ENCODE data around the gene PYM1. TPM values are rescaled to one million over a fixed set of nuclear protein-coding genes. Genes with fewer than 3 reads are reported as not detected.

PYM1 gene
- total and polyA plus RNA-seq, 2 of the 13 experiments (the other 11 are each of a cell fraction or from before 2014, with no cell fraction given): 44.0 to 51.8 TPM

GRCh38 chr12:55974308-55974730 is 46.6 kb upstream of the PYM1 start (continued):
- TF ChIP-seq ZNF710 (CRISPR knock-in tag; IDR thresholded peaks at IDR 0.05; ENCODE audit: borderline replicate concordance): no peak
- no peak for TF ChIP-seq ZFYVE20 (CRISPR knock-in tag; IDR thresholded peaks at IDR 0.05; ENCODE audit: borderline replicate concordance, low read depth)
- no peak for TF ChIP-seq CHD4 (IDR thresholded peaks at IDR 0.05; ENCODE audit: borderline replicate concordance, low read length)
- no peak for TF ChIP-seq YY1 (IDR thresholded peaks at IDR 0.05; ENCODE audit: insufficient read depth, insufficient replicate concordance, low read depth, low read length)
- TF ChIP-seq SNAPC4 (CRISPR knock-in tag; IDR thresholded peaks at IDR 0.05): 0 out of 2 replicates have a peak, but pooled peaks have one; percentile 7
- no peak for TF ChIP-seq NRL (CRISPR knock-in tag; IDR thresholded peaks at IDR 0.05; ENCODE audit: borderline replicate concordance)
- TF ChIP-seq SIN3A (IDR thresholded peaks at IDR 0.05; ENCODE audit: borderline replicate concordance, low read depth, low read length): peak; percentile 9; the same call in 1 of the 2 replicates
- no peak for TF ChIP-seq ZNF12 (CRISPR knock-in tag; IDR thresholded peaks at IDR 0.05)
- TF ChIP-seq TP53 (CRISPR knock-in tag; conservative IDR thresholded peaks at IDR 0.05): no peak
- TF ChIP-seq DRAP1 (CRISPR knock-in tag; IDR thresholded peaks at IDR 0.05): no peak
- no peak for TF ChIP-seq ZKSCAN1 (IDR thresholded peaks at IDR 0.05; ENCODE audit: low read length)
- no peak for TF ChIP-seq ZFP90 (CRISPR knock-in tag; IDR thresholded peaks at IDR 0.05; ENCODE audit: borderline replicate concordance)
- TF ChIP-seq GFI1 (CRISPR knock-in tag; IDR thresholded peaks at IDR 0.05; ENCODE audit: borderline replicate concordance): peak; percentile 3; the same call in 1 of the 2 replicates
- TF ChIP-seq NKX3-1 (CRISPR knock-in tag; IDR thresholded peaks at IDR 0.05): no peak
- TF ChIP-seq POLR2A (IDR thresholded peaks at IDR 0.05; ENCODE audit: insufficient read depth in 1 of 2, low read depth in 2 of 2, low read length in 2 of 2): no peak
- TF ChIP-seq HNF4G (IDR thresholded peaks at IDR 0.05; ENCODE audit: borderline replicate concordance, low read depth, low read length): no peak
- TF ChIP-seq HNF4G (CRISPR knock-in tag; IDR thresholded peaks at IDR 0.05; ENCODE audit: borderline replicate concordance, low read depth): no peak
- no peak for TF ChIP-seq E2F5 (CRISPR knock-in tag; conservative IDR thresholded peaks at IDR 0.05)
- TF ChIP-seq ZNF260 (CRISPR knock-in tag; IDR thresholded peaks at IDR 0.05; ENCODE audit: borderline replicate concordance, low read depth): no peak
- TF ChIP-seq ZNF713 (CRISPR knock-in tag; IDR thresholded peaks at IDR 0.05): 0 out of 2 replicates have a peak, but pooled peaks have one; percentile 15
- no peak for TF ChIP-seq SP1 (IDR thresholded peaks at IDR 0.05)
- no peak for TF ChIP-seq SP1 (CRISPR knock-in tag; IDR thresholded peaks at IDR 0.05)
- TF ChIP-seq HNRNPL (IDR thresholded peaks at IDR 0.05; ENCODE audit: low read depth, low read length): no peak
- TF ChIP-seq XRCC5 (optimal IDR thresholded peaks at IDR 0.05; ENCODE audit: low read length): no peak

Measured in HepG2 (cell line).